K562 (cell line): ENCODE results near the gene COL9A3.

Experiments used
- NR2C2 ChIP-seq, 2 experiments: fragments of 200-800 bp in 1 of 2; sonication (Bioruptor generic) in 1 of 2; sonication (generic) in 1 of 2; formaldehyde crosslinking in 1 of 2; IDR thresholded peaks; 2 replicates each; pipeline versions ENCODE4 v1.6.1 to v1.8.0; 2016 to 2022; ENCODE audit warnings: mild to moderate bottlenecking in 1 of 2, missing compliant biosample characterization in 1 of 2, missing genetic modification characterization in 1 of 2, missing genetic modification reagents in 1 of 2
- POLR2A ChIP-seq: fragments of 450-650 bp; conservative IDR thresholded peaks from 2 replicates; pipeline ENCODE4 v1.6.1; 2016
- RAD51 ChIP-seq: fragments of 450-650 bp; IDR thresholded peaks from 2 replicates; pipeline ENCODE4 v1.7.1; 2016; ENCODE audit warnings: low read depth, mild to moderate bottlenecking, borderline replicate concordance
- YY1 ChIP-seq, 3 experiments: IDR thresholded peaks; 2 replicates each; pipeline ENCODE4 v1.6.1; 2011; ENCODE audit warnings: low read length in 2 of 3, mild to moderate bottlenecking in 2 of 3, moderate library complexity in 2 of 3, borderline replicate concordance in 1 of 3, control low read depth in 1 of 3, low read depth in 1 of 3; ENCODE audit not compliant: insufficient read depth in 3 of 3, insufficient replicate concordance in 2 of 3, control insufficient read depth in 1 of 3, insufficient read length in 1 of 3; ENCODE audit errors: extremely low read depth in 1 of 3
- ZFP91 ChIP-seq: sonication (generic); formaldehyde crosslinking; IDR thresholded peaks from 2 replicates; pipeline ENCODE4 v1.8.0; 2022; ENCODE audit warnings: mild to moderate bottlenecking, missing genetic modification reagents
- ZNF24 ChIP-seq: fragments of 450-650 bp; IDR thresholded peaks from 2 replicates; pipeline ENCODE4 v1.6.1; 2016
- ZNF655 ChIP-seq: fragments of 250-450 bp; sonication (Bioruptor Pico); IDR thresholded peaks from 2 replicates; pipeline ENCODE4 v1.5.0; 2021
- TF ChIP-seq, protein P1 (sequence below), 3 experiments: IDR thresholded peaks in 2 of 3; conservative IDR thresholded peaks in 1 of 3; 2 replicates each; pipeline ENCODE4 v1.5.1; 2011 to 2012; ENCODE audit warnings: low read length in 3 of 3, mild to moderate bottlenecking in 3 of 3, control low read depth in 2 of 3, improper control_type of control experiment in 1 of 3, inconsistent platforms in 1 of 3, low read depth in 1 of 3, mixed read lengths in 1 of 3, moderate library complexity in 1 of 3; ENCODE audit not compliant: insufficient read depth in 2 of 3

- TF ChIP-seq ZFP91 (CRISPR knock-in tag) (no peak), RAD51 (no peak), POLR2A (no peak), ZNF655 (CRISPR knock-in tag) (no peak), ZNF24 (no peak), YY1 (IDR thresholded peaks at IDR 0.05; ENCODE audit: borderline replicate concordance in 1 of 3, control insufficient read depth in 1 of 3, extremely low read depth in 1 of 3, insufficient read depth in 3 of 3, insufficient read length in 1 of 3, insufficient replicate concordance in 2 of 3, low read depth in 1 of 3, low read length in 2 of 3) (no peak), NR2C2 (CRISPR knock-in tag; IDR thresholded peaks at IDR 0.05) (no peak), NR2C2 (tag; IDR thresholded peaks at IDR 0.05) (no peak)
- TF ChIP-seq, protein P1, sequence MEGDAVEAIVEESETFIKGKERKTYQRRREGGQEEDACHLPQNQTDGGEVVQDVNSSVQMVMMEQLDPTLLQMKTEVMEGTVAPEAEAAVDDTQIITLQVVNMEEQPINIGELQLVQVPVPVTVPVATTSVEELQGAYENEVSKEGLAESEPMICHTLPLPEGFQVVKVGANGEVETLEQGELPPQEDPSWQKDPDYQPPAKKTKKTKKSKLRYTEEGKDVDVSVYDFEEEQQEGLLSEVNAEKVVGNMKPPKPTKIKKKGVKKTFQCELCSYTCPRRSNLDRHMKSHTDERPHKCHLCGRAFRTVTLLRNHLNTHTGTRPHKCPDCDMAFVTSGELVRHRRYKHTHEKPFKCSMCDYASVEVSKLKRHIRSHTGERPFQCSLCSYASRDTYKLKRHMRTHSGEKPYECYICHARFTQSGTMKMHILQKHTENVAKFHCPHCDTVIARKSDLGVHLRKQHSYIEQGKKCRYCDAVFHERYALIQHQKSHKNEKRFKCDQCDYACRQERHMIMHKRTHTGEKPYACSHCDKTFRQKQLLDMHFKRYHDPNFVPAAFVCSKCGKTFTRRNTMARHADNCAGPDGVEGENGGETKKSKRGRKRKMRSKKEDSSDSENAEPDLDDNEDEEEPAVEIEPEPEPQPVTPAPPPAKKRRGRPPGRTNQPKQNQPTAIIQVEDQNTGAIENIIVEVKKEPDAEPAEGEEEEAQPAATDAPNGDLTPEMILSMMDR (IDR thresholded peaks at IDR 0.05 in 2 of 3, conservative IDR thresholded peaks at IDR 0.05 in 1 of 3; ENCODE audit: insufficient read depth in 2 of 3, low read depth in 1 of 3, low read length in 3 of 3) = no peak
Observed at GRCh38 chr20:62805155-62805710, 11.6 kb upstream of the COL9A3 start.
